ENCODE results near the gene GRID1.

The GRID1 gene

DNA sequence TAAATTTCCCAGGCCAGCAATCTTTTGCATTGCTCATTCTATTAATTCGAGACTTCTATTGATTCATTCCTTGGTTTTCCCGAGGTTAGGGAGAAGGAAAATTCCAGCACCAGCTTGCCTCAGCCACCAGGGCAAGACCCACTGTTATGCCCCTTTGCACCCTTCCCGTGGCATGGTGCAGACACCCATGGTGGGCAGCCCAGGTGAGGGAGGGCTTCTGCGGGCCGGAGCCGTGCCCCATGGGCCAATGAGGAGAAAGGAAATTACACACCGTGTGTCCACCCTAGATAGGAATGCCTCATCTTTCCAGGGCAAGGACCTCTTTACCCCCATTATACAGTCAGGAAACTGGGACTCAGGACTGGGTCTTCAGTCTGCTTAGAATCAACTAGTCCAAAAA, 4.5 kb upstream of the GRID1 start:
- H3K36me3 Mint-ChIP-seq (ENCODE audit: low read depth) = no peaks in the 10 kb centered on the region
- peaks cover 74% of the 10 kb centered on the region for H3K27me3 Mint-ChIP-seq
- H3K4me1 Mint-ChIP-seq (ENCODE audit: low read depth) = peaks cover 10% of the 10 kb centered on the region
- H3K27ac Mint-ChIP-seq = no peak overlapping the region
- no peaks in the 10 kb centered on the region for H3K9me3 Mint-ChIP-seq
- no peak overlapping the region for H3K4me3 Mint-ChIP-seq
- intact Hi-C loops (cut with micrococcal nuclease) = loop anchor here (10.0 kb wide), 3 partner anchors 376 to 1826 kb away; no protein-coding TSS in a partner anchor

GRCh38 chr10:86370006-86370585, 3.5 kb upstream of the GRID1 start:
- intact Hi-C loops (cut with micrococcal nuclease) = loop anchor here (10.0 kb wide), 3 partner anchors 375 to 1825 kb away; no protein-coding TSS in a partner anchor
- no peak overlapping the region for H3K4me3 Mint-ChIP-seq

GRCh38 chr10:86368987-86369386, 2.4 kb upstream of the GRID1 start:
- H3K4me3 Mint-ChIP-seq = no peak overlapping the region
- intact Hi-C loops (cut with micrococcal nuclease) = loop anchor here (10.0 kb wide), 1 partner anchor 194 kb away; no protein-coding TSS in a partner anchor
- peaks cover 82% of the 10 kb centered on the region for H3K27me3 Mint-ChIP-seq
- H3K4me1 Mint-ChIP-seq (ENCODE audit: low read depth) = peaks cover 29% of the 10 kb centered on the region
- no peak overlapping the region for H3K27ac Mint-ChIP-seq
- H3K36me3 Mint-ChIP-seq (ENCODE audit: low read depth) = no peaks in the 10 kb centered on the region
- no peaks in the 10 kb centered on the region for H3K9me3 Mint-ChIP-seq

More at GRCh38 chr10:86370006-86370585, 3.5 kb upstream of the GRID1 start:
- Mint-ChIP-seq H3K9me3 (no peaks in the 10 kb centered on the region), H3K27me3 (peaks cover 79% of the 10 kb centered on the region), H3K36me3 (ENCODE audit: low read depth) (no peaks in the 10 kb centered on the region), H3K27ac (no peak overlapping the region), H3K4me1 (ENCODE audit: low read depth) (peaks cover 18% of the 10 kb centered on the region)

DNA sequence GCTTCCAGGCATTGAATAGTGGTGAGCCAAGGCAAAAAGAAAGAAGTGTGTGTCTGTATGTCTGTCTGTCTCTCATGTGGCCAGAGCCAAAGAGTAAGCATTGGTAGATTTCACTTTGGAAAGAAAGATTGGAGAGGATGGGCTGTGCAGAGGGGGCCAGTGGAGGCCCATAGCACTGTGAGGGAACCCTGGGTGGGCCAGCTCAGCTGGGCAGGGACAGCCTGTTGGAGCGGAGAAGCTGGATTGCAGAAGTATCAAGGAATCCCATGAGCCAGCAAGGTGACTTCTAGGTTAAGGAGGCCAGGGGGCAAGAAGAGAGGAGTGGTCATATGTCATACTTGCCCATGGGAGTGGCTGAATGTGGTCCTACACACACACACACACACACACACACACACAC, 1.5 kb upstream of the GRID1 start:
- Mint-ChIP-seq H3K27me3 (peaks cover 87% of the 10 kb centered on the region), H3K4me1 (ENCODE audit: low read depth) (peaks cover 36% of the 10 kb centered on the region), H3K36me3 (ENCODE audit: low read depth) (no peaks in the 10 kb centered on the region), H3K9me3 (no peaks in the 10 kb centered on the region), H3K27ac (no peak overlapping the region), H3K4me3 (no peak overlapping the region)
- intact Hi-C loops (cut with micrococcal nuclease) = loop anchor here (10.0 kb wide), 1 partner anchor 193 kb away; no protein-coding TSS in a partner anchor

DNA sequence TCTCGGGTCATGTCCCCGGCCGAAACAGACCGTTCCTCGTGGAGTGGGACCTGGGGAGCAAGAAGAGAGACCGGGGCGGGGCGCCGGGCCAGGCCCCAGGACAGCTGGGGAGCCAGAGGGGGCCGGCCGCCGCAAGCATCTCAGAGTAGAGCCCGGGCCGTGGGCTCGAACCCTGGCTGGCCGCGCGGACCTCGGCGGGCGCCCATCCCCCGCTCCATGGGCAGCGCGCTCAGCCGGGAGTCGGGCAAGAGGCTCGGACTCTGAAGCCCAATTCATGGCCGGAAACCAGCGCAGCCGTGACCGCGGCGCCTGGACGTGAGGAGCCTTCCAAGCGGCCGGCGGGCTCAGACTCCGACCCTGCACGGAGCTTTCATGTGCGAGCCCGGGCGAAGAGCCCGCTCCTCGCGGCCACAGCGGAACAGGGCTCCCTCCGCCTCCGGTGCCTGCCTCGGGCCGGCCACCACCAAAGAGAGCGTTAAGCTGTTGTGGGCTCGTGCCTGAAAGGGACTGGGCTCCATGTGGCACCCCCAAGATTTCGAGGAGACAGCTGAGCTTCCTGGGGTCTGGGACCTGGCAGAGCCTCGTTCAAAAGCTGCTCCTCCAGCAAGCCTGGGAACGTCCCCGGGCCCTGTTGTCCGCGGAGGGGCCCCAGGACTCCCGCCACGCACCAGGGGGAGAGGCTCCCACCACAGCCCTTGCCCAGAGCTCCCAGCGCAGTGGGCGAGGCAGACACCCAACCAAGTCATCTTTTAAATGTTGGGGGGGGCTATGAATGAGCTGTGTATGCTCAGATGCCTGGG, 757 bp upstream of the GRID1 start:
- H3K27ac Mint-ChIP-seq = no peak overlapping the region
- intact Hi-C loops (cut with micrococcal nuclease) = loop anchor here (10.0 kb wide), 1 partner anchor 193 kb away; no protein-coding TSS in a partner anchor
- H3K4me3 Mint-ChIP-seq = peak overlapping the region; percentile 49
- H3K27me3 Mint-ChIP-seq = peaks cover 88% of the 10 kb centered on the region
- no peaks in the 10 kb centered on the region for H3K9me3 Mint-ChIP-seq
- H3K36me3 Mint-ChIP-seq (ENCODE audit: low read depth) = no peaks in the 10 kb centered on the region
- H3K4me1 Mint-ChIP-seq (ENCODE audit: low read depth) = peaks cover 42% of the 10 kb centered on the region

GRCh38 chr10:86366902-86367151, 232 bp upstream of the GRID1 start:
- H3K27me3 Mint-ChIP-seq = peaks cover 90% of the 10 kb centered on the region
- no peaks in the 10 kb centered on the region for H3K9me3 Mint-ChIP-seq
- H3K4me1 Mint-ChIP-seq (ENCODE audit: low read depth) = peaks cover 42% of the 10 kb centered on the region
- H3K27ac Mint-ChIP-seq = no peak overlapping the region
- peak overlapping the region; percentile 49 for H3K4me3 Mint-ChIP-seq
- H3K36me3 Mint-ChIP-seq (ENCODE audit: low read depth) = no peaks in the 10 kb centered on the region
- intact Hi-C loops (cut with micrococcal nuclease) = loop anchor here (10.0 kb wide), 1 partner anchor 192 kb away; no protein-coding TSS in a partner anchor

GRCh38 chr10:86365346-86366032, 1.1 kb downstream of the GRID1 start:
- Mint-ChIP-seq H3K27ac (no peak overlapping the region), H3K36me3 (ENCODE audit: low read depth) (no peaks in the 10 kb centered on the region), H3K4me3 (peak overlapping the region; percentile 2), H3K9me3 (no peaks in the 10 kb centered on the region), H3K27me3 (peaks cover 85% of the 10 kb centered on the region), H3K4me1 (ENCODE audit: low read depth) (peaks cover 53% of the 10 kb centered on the region)
- intact Hi-C loops (cut with micrococcal nuclease) = loop anchor here (10.0 kb wide), 1 partner anchor 191 kb away; no protein-coding TSS in a partner anchor

- Mint-ChIP-seq H3K27me3 (peaks cover 77% of the 10 kb centered on the region), H3K4me1 (ENCODE audit: low read depth) (peaks cover 59% of the 10 kb centered on the region), H3K36me3 (ENCODE audit: low read depth) (no peaks in the 10 kb centered on the region), H3K9me3 (no peaks in the 10 kb centered on the region), H3K27ac (no peak overlapping the region), H3K4me3 (peak overlapping the region; percentile 2)
- intact Hi-C loops (cut with micrococcal nuclease) = loop anchor here (10.0 kb wide), 1 partner anchor 190 kb away; no protein-coding TSS in a partner anchor
Observed at GRCh38 chr10:86364491-86365345, 1.9 kb downstream of the GRID1 start.

DNA sequence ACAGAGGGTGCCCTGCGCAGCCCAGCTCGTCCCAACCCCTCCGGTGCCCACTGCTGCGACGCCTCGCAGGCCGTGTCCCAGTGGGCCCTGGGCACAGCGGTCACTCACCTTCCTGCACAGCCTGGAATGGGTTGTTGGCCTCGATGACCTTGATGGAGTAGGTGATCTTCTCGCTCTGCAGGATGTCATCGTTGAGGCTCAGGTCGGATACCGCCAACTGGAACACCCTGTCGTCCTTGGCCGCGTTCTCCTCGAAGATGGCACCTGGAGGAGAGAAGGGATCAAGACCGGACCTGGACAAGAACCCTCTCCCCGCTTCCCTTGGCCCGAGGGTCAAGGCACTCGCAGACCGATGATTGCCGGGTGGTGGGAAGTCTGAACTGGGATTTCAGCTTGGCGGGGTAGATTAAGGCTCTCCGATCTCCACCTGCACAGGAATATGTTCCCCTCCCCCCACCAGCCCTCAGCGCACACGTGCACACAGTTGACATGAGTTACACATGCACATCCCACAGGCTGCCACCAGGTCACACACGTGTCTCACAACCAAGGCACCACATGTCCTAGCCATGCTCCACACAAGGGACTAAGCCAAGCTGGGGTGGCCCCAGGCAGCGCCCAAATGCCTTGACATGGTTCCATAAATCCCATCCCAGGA, 2.6 kb downstream of the GRID1 start:
- H3K9me3 Mint-ChIP-seq = no peaks in the 10 kb centered on the region
- H3K27me3 Mint-ChIP-seq = peaks cover 73% of the 10 kb centered on the region
- H3K36me3 Mint-ChIP-seq (ENCODE audit: low read depth) = no peaks in the 10 kb centered on the region
- intact Hi-C loops (cut with micrococcal nuclease) = loop anchor here (10.0 kb wide), 1 partner anchor 189 kb away; no protein-coding TSS in a partner anchor
- peaks cover 62% of the 10 kb centered on the region for H3K4me1 Mint-ChIP-seq (ENCODE audit: low read depth)
- no peak overlapping the region for H3K4me3 Mint-ChIP-seq
- H3K27ac Mint-ChIP-seq = no peak overlapping the region

DNA sequence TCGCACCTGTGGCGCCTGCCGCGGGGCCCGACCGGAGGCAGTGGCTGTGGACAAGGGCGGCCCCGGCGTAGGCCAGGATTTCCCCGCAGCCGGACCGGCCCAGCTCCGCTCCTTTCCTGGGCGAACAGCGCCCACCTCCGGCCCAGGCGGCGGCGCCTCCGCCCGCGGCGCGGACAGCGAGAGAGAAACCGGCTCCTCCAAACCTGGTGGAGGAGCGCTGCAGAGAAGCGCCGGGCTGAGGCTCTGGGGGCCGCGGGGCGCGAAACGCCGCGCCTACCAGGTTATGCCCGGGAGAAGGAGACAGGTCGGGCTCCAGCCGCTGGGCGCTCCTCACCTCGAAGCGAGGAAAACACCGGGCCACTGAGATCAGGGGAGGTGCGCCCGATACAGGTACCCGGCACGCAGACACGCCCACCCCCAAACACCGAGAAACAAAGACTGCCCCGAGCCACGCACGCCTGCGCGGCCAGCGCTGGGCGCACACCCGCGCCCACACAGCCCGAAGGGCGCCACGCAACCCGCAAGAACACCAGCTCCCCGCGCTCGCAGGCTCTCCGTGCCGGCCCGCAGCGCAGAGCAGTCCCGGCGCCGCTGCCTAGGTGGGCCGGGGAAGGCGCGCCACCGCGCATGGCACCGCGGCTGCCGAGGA, 3.3 kb downstream of the GRID1 start:
- no peak overlapping the region for H3K27ac Mint-ChIP-seq
- intact Hi-C loops (cut with micrococcal nuclease) = loop anchor here (10.0 kb wide), 1 partner anchor 189 kb away; no protein-coding TSS in a partner anchor
- peaks cover 67% of the 10 kb centered on the region for H3K27me3 Mint-ChIP-seq
- H3K4me3 Mint-ChIP-seq = peak overlapping the region; percentile 55
- no peaks in the 10 kb centered on the region for H3K9me3 Mint-ChIP-seq
- peaks cover 64% of the 10 kb centered on the region for H3K4me1 Mint-ChIP-seq (ENCODE audit: low read depth)
- no peaks in the 10 kb centered on the region for H3K36me3 Mint-ChIP-seq (ENCODE audit: low read depth)

- no peak overlapping the region for H3K27ac Mint-ChIP-seq
- H3K4me1 Mint-ChIP-seq (ENCODE audit: low read depth) = peaks cover 66% of the 10 kb centered on the region
- peak overlapping the region; percentile 55 for H3K4me3 Mint-ChIP-seq
- intact Hi-C loops (cut with micrococcal nuclease) = loop anchor here (10.0 kb wide), 1 partner anchor 188 kb away; no protein-coding TSS in a partner anchor
- H3K36me3 Mint-ChIP-seq (ENCODE audit: low read depth) = no peaks in the 10 kb centered on the region
- peaks cover 60% of the 10 kb centered on the region for H3K27me3 Mint-ChIP-seq
- no peaks in the 10 kb centered on the region for H3K9me3 Mint-ChIP-seq
Observed at GRCh38 chr10:86362586-86363183, 3.9 kb downstream of the GRID1 start.

DNA sequence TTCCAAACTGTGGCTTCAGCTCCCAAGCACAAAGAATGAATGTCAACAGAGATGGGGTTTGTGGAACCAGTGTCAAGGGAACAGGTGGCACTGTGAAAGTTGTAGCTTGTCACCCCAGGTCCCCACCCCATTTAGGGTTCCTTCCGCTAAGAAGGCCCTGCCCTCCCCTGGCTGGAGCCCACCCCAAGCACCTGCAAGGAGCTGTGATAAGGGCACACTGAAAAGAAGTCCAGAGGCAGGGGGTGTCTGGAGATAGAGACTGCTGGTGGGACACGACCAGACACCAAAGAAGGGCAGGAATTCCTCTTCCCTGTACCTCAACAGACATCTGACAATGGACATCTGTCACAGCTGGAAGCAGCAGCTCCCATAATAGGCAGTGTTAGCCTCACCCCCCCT, 4.5 kb downstream of the GRID1 start:
- Mint-ChIP-seq H3K9me3 (no peaks in the 10 kb centered on the region), H3K4me3 (no peak overlapping the region), H3K4me1 (ENCODE audit: low read depth) (peaks cover 66% of the 10 kb centered on the region), H3K27ac (no peak overlapping the region), H3K36me3 (ENCODE audit: low read depth) (no peaks in the 10 kb centered on the region), H3K27me3 (peaks cover 55% of the 10 kb centered on the region)
- intact Hi-C loops (cut with micrococcal nuclease) = loop anchor here (10.0 kb wide), 1 partner anchor 187 kb away; no protein-coding TSS in a partner anchor

Data from dendritic cell treated with granulocyte-macrophage colony-stimulating factor and Interleukin-4, amounts not matched to agents 40 ng/mL and 50 ng/mL, for 4 days (primary cell).